Left lung (tissue), 10 donors: ENCODE results near the gene ILF3. TPM values are rescaled to one million over a fixed set of nuclear protein-coding genes. Genes with fewer than 3 reads are reported as not detected.

Experiments
- ATAC-seq: fragments of 200-7000 bp; cut with Tn5 transposase; one replicate; pipeline ENCODE4 v1.9.1; 2020; ENCODE audit warnings: moderate library complexity
- DNase-seq, 4 donors: peaks; one replicate each; pipeline ENCODE4 v3.0.0-alpha.2; 2013 to 2020
- H3K27ac ChIP-seq, 2 donors: fragments of 200-600 bp; sonication (generic) in 1 of 2; one replicate each; pipeline versions ENCODE4 v1.5.0 to v1.8.0; 2020 to 2021
- H3K27me3 ChIP-seq, 2 donors: fragments of 200-600 bp; sonication (generic) in 1 of 2; one replicate each; pipeline versions ENCODE4 v1.5.0 to v1.8.0; 2020 to 2021
- H3K36me3 ChIP-seq, 2 donors: fragments of 200-600 bp; sonication (generic) in 1 of 2; one replicate each; pipeline versions ENCODE4 v1.5.0 to v1.8.0; 2020 to 2021
- H3K4me1 ChIP-seq, 2 donors: fragments of 200-600 bp; one replicate each; pipeline ENCODE4 v1.8.0; 2021
- H3K4me3 ChIP-seq, 2 donors: fragments of 200-600 bp; sonication (generic) in 1 of 2; one replicate each; pipeline versions ENCODE4 v1.5.0 to v1.8.0; 2020 to 2021; ENCODE audit warnings: mild to moderate bottlenecking in 1 of 2
- H3K9me3 ChIP-seq, 2 donors: fragments of 200-600 bp; sonication (generic) in 1 of 2; one replicate each; pipeline versions ENCODE4 v1.5.0 to v1.8.0; 2020 to 2021
- CTCF ChIP-seq, 2 donors: fragments of 200-600 bp; sonication (generic) in 1 of 2; IDR thresholded peaks; one replicate each; pipeline versions ENCODE4 v1.5.0 to v1.8.0; 2021; ENCODE audit warnings: antibody characterized with exemption in 2 of 2
- intact Hi-C, 2 donors: fragments of 100-400 bp; cut with DNase I; formaldehyde crosslinking; loops; one replicate each; pipeline versions ENCODE4 v1.11.2 to v1.14.2; 2022
- polyA plus RNA-seq, 6 donors: library from polyadenylated mRNA; unstranded; fragments of 120-200 nt; gene quantifications; one replicate each; pipeline ENCODE4 v1.2.1, GENCODE V29; 2013; ENCODE audit not compliant: insufficient read length in 6 of 6
- total RNA-seq, 2 donors: library from RNA; stranded (reverse); fragmentation: NEBNext Ultra II Directional; extraction: Animal tissue kit (Norgen Biotek cat#: 25700); gene quantifications; one replicate each; pipeline ENCODE4 v1.2.1, GENCODE V29; 2021
- donor health status: DM: no; HTN: yes; CAD: no.
- donor health status: DM: no; HTN: no; CAD: no.

Gene ILF3
- total and polyA plus RNA-seq, 8 donors, result 161 to 357 (median 298) TPM

- Histone ChIP-seq H3K27me3 (no peaks in the 10 kb centered on the region), H3K4me3 (no peak overlapping the region), H3K36me3 (peaks cover 0 to 100% of the 10 kb centered on the region in 2 donors), H3K9me3 (no peaks in the 10 kb centered on the region), H3K4me1 (no peaks in the 10 kb centered on the region), H3K27ac (no peak overlapping the region)
- ATAC-seq (no peak), DNase-seq (no peak)
- intact Hi-C loops, result no loop called here
- TF ChIP-seq CTCF (IDR thresholded peaks at IDR 0.05), result no peak
These were observed 31.1 kb downstream of the ILF3 start for GRCh38 chr19:10685210-10685609.

DNA sequence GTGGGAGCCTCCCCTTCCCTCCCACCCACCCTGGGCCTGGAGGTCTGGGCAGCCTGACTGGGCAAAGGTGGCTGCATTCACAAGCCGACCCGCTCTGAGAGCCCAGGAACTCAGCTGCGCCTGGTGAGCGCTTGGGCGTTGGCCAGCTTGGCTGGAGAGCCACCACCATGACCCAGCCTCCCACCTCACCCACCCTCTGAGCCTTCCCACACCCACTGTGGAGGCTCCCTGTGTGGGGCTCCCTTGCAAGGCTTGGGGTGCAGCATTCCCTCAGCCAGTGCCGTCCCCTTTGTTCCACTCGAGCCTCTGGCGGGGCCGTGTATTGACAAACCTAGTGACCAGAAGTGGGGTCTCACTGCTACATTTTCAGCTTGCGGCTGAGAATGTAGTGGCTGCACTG is 32.0 kb downstream of the ILF3 start:
- Histone ChIP-seq H3K36me3 (peaks cover 0 to 100% of the 10 kb centered on the region in 2 donors), H3K4me1 (no peaks in the 10 kb centered on the region), H3K27me3 (no peaks in the 10 kb centered on the region), H3K4me3 (no peak overlapping the region), H3K27ac (no peak overlapping the region), H3K9me3 (no peaks in the 10 kb centered on the region)
- intact Hi-C loops, result no loop called here
- ATAC-seq (no peak), DNase-seq (no peak)
- TF ChIP-seq CTCF (IDR thresholded peaks at IDR 0.05), result no peak

DNA sequence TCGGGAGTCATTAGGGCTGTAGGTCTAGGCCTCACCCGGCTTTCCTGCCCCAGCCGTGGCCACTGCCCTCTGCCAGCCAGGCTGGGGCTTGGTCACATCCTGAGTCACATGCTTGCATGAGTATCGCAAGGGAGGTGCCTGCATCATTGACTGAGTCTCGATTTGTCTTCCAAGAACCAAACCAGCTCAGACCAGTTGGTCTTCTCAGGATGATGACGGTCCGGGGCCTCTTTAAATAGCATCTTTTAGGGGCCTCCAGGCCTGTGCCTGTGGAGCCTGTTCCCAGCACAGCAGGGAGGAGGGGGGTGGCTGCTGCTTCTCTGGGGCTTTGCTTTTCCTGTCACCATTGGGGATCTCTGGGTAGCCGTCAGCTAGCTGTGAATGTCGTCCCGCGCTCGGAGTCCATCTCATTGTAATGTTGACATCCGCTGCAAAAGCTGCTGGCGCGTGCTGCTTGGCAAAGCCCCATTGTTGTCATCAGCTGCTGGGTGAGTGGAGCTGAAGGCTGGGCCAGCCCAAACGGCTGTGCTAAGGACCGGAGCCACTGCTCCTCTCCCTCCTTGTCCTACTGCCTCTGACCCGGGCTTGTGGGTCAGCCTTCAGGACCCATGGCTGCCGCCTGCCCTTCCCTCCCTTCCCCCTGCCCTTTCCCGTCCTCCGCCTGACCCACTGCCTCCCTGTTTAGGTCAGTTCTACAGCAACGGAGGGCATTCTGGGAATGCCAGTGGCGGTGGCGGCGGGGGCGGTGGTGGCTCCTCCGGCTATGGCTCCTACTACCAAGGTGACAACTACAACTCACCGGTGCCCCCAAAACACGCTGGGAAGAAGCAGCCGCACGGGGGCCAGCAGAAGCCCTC is 32.7 kb downstream of the ILF3 start:
- no peak for TF ChIP-seq CTCF (IDR thresholded peaks at IDR 0.05)
- Histone ChIP-seq H3K9me3 (no peaks in the 10 kb centered on the region), H3K4me3 (no peak overlapping the region), H3K27me3 (no peaks in the 10 kb centered on the region), H3K4me1 (no peaks in the 10 kb centered on the region), H3K27ac (no peak overlapping the region), H3K36me3 (peaks cover 0 to 100% of the 10 kb centered on the region in 2 donors)
- no peak for ATAC-seq
- DNase-seq, result no peak
- intact Hi-C loops, result no loop called here

DNA sequence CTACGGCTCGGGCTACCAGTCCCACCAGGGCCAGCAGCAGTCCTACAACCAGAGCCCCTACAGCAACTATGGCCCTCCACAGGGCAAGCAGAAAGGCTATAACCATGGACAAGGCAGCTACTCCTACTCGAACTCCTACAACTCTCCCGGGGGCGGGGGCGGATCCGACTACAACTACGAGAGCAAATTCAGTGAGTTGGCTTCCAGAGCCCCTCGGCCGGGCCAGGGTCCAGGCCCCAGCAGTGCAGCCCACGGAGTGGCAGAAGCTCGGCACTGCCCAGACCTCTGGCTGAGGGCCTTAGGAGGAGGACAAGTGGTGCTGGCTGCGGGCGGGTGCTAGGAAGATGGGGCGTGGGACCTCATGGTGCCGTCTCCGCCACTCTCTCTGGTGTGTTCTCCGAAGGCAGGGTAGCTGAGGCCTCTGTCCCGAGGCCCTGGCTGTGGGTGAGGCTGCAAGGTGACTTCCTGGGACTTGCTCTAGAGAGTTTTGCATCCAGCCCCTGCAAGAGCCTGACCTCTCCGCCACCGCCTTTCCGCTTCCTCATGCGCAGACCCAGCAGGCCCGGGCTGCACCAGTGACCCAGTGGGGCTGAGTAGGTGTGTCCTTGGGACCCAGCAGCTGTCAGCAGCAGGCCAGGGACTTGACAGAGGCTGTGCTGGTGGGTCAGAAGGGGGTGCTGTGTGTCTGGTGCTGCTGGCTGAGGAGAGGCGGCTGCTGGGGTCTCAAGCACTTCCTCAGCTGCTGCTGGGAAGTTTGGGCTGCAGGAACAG is 33.6 kb downstream of the ILF3 start:
- no peak for DNase-seq

More for the DNA sequence above, 33.6 kb downstream of the ILF3 start:
- TF ChIP-seq CTCF (IDR thresholded peaks at IDR 0.05), result no peak
- Histone ChIP-seq H3K27ac (no peak overlapping the region), H3K4me1 (no peaks in the 10 kb centered on the region), H3K4me3 (no peak overlapping the region), H3K9me3 (no peaks in the 10 kb centered on the region), H3K36me3 (peaks cover 0 to 99% of the 10 kb centered on the region in 2 donors), H3K27me3 (no peaks in the 10 kb centered on the region)
- intact Hi-C loops, result no loop called here
- no peak for ATAC-seq
